Measurements from ENCODE around the gene NXT1.
"Not testable (repeated sequence)": the region's sequence is repeated elsewhere in the genome, so short reads cannot be mapped to it uniquely, and the experiment has no call there.

The NXT1 gene

DNA sequence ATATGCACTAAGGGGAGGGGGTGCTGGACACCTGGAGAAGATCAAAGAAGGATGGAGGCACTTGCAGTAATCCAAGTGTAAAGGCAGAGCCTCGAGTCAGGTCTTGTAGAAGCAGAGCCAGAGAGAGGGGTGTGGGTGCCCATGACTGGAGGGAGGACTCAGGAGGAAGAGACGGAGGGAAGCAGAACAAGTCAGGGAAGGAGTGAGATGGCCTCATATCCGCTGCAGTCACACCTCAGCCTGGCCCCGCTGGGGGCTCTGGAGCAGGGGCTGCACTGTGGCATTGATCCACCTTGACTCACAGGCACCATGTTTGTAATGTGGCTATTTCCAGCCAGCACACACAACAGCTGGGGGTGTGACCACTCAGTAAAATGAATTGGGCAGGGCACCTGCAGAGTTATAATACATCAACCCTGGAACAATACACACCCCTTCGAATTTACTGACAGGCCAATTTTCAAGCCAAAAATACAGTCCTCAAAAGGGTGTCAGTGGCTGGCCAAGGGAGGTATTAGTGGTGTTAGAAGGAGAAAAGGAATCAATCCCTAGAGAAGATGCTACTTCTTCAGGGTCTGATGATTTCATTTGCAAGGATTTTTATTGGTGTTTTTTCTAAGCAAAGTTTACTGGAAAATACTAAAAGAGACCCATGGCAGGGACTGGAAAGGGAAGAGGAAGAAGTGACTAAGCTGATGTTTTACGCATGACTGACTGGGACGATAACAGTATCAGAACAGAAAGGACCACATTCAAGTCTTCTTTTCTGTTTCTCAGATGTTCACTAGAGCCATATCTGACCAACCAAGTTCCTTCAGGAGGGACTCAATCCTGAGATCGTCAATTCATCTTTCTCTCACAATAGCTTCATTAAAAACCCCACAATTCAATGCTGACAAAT lies 18.9 kb upstream of the NXT1 start:
- DNase-seq: no peak

DNA sequence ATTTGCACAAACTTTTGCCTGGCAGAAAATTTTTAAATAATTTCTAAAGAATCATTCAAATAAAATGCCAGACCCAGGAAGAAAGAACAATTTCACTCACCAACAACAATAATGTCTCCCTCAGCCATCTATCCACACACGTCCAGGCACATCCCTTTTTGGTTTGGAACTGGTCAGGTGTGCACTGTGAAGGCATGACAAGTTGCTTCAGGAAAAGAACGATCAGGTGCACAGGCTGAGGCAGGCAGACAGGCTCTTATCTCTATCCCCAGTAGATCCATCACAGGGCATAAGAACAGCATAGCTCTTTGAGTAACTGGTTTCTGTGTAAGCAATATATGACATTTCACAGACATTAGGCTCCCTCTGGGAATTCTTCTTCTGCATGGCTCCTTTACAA lies 18.1 kb upstream of the NXT1 start:
- no peak for DNase-seq

DNA sequence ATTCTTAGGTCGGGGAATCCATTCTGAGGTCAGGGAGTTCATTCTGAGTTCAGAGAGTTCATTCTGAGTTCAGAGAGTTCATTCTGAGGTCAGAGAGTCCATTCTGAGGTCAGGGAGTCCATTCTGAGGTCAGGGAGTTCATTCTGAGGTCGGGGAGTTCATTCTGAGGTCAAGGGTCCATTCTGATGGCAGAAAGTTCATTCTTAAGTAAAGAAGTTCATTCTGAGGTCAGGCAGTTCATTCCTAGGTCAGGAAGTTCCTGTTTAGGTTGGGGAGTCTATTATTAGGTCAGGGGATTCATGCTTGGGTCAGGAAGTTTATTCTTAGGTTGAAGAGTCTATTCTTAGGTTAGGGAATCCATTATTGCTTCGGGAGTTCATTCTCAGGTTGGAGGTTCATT lies 16.5 kb upstream of the NXT1 start:
- DNase-seq: no peak

DNA sequence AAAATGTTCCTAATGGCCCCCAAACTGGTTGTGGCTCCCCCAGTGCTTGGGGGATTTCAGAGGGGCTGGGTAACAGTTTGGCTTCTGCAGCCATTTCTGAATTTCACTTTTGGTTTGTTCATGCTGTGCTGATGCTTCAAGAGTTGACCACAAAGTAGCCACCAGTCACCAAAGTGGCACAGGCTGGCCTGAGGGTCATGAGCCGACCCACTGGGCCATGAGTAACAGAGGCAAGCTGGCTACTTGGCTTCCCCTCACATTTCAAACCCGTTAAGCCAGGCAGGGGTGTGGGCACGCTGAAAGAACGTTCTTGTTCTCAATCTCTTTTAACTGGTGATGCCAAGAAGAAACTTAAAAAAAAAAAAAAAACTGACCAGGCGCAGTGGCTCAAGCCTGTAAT lies 15.1 kb upstream of the NXT1 start:
- DNase-seq: no peak

DNA sequence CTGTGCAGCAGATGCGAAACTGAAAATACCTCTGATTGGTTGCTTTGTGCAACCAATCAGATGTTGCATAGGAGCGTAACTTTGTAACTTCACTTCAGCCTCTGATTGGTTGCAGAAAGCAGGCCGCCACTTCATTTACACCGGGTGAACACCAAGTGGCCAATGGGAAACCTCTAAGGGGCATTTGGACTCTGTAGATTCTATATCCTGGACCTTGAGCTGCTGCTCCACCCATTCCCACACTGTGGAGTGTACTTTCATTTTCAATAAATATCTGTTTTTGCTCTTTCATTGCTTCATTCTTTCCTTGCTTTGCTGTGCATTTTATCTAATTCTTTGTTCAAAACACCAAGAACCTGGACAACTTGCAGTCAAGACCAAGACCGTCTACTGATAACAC lies 14.1 kb upstream of the NXT1 start:
- no peak for DNase-seq

DNA sequence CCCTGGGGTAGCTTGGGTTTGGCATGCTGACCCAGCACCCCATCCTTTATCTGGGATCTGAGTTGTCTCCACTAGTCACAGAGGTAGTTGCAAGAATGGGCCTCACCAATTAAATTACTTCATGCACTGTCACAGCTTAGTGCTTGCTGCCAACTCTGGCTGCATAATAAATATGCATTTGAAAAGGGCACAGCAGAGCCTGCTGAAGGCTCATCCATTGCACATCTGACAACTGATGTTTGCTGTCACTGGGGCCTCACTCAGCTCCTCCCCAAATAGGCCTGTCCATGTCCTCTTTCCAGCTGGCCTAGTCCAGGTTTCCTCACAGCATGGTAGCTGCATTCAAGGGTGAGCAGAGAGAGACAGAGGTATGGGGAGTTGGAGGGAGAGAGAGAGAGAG lies 13.3 kb upstream of the NXT1 start:
- DNase-seq: no peak

DNA sequence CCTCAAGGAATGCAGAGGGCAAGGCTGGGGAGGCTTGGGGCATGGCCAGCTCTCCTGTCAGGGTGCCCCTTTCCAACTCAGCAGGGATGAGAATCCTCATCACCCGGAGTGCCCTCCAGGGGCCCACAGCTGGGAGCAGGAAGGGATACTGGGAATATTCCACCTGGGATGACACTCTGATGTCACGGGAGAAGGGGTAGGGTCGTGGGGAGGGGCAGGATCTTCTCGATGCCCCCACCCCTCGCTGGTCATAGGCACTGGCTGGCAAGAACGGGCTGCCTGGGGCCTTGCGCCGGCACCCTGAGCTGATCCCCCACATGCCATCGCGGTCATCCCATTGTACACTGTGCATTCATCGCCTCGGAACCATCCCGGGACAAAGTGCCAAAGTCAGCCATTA lies 10.6 kb upstream of the NXT1 start:
- DNase-seq: no peak

DNA sequence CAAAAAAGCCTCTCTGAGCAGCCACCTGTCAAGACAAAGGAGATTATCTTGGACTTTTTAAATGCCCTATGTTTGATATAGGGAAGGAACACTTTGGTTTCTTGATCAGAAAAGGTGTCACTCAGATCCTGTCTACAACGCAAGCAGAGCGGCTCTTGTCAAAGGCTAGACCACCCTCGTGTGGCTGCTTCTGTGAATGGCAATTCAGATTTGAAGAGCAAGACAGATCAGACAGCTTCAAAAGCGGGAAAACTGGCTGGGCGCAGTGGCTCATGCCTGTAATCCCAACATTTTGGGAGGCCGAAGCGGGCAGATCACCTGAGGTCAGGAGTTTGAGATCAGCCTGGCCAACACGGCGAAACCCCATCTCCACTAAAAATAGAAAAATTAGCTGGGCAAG lies 10.1 kb upstream of the NXT1 start:
- no peak for DNase-seq

DNA sequence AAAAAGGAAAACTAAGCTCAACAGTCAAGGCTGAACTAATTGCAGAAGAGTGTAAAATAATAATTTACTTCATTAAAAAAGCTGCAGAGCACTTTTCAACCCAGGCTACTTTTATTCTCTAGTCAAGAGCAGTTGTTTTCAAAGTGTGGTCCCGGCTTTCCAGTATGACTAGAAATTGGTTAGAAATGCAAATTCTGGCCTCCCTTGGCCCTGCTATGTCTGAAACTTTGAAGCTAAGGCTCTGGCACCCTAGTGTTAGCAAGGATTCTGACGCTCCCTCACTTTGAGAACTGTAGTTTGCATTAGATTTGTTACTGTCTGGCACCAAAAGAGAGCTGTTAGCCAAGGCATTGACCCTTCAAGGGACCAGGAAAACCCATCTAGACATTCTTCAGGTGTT lies 9.5 kb upstream of the NXT1 start:
- no peak for DNase-seq

DNA sequence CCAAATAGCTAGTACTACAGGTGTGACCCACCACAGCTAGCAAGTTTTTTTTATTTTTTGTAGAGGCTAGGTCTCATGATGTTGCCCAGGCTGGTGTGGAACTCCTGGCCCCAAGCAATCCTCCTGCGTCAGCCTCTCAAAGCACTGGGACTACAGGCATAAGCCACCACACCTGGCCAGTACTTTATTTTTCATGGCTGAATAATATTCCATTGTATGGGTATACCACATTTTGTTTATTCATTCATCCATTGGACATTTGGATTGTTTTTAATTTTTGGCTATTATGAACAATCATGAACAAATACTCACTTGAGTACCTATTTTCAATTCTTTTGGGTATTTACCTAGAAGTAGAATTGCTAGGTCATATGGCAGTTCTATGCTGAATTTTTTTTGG lies 7.0 kb upstream of the NXT1 start:
- no peak for DNase-seq

DNA sequence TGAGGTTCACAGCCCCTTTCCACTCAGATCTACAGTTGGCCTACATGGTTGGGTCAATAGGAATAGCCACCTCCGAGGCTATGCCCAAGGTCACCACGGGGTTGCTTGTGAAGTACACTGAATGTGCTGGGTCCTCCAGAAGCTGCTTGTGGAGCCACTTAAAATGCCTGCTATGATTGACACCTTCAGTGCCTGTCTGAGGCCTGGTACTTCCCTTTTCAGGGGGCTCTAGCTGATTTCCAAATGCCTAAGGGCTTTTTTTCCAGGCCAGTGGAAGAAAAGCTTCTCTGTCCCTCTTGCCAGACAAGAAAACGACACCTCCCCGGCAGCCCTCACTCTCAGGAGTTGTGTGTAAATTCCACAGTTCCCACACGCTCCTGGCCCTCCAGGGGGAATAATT lies 6.3 kb upstream of the NXT1 start:
- DNase-seq: no peak

DNA sequence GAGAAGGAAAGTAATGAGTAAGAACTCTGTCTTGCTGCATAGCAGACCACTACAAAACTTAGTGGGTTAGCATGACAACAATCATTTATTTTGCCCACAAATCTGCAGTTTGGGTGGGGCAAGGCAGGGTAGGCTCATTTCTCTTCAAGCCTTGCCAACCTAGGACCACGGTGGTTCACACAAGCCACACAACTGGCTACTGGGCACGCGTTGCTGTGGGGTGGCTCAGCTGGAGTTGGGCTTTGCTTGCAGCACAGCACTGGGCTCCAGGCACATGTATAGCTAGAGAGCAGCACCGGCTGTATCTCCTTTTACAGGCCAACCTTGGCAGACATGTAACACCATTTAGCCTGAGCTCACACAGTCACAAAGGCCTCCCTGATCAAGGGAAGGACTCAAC lies 4.6 kb upstream of the NXT1 start:
- no peak for DNase-seq

DNA sequence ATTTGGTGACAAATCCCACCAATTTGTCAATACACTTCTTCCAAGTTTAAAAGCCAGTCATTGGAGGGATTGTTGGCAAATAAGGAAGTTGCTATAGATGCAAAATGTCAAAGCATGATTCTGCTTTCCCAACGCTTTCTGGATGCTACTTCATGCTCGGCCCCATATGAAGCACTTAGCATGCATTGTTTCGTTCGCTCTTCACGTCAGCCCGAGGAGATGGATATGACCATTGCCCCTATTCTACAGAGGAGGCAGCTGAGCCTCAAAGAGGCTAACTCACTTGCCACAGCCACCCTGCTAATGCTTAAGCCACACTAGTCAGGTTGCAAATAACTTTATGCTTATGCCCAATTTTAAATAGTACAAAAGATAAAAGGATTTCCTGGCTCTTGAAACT lies 2.8 kb upstream of the NXT1 start:
- DNase-seq: no peak

DNA sequence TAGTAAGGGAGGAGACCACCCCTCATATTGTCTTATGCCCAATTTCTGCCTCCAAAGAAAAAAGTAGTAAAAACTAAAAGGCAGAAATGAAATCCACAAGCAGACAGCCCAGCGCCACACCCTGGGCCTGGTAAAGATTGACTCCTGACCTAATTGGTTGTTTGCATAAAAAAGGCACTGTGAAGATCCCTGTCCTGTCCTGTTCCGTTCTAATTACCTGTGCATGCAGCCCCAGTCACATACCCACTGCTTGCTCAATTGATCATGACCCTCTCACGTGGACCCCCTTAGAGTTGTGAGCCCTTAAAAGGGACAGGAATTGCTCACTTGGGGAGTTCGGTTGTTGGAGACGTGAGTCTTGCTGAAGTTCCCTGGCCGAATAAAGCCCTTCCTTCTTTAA lies 2.1 kb upstream of the NXT1 start:
- not testable (repeated sequence) for DNase-seq

DNA sequence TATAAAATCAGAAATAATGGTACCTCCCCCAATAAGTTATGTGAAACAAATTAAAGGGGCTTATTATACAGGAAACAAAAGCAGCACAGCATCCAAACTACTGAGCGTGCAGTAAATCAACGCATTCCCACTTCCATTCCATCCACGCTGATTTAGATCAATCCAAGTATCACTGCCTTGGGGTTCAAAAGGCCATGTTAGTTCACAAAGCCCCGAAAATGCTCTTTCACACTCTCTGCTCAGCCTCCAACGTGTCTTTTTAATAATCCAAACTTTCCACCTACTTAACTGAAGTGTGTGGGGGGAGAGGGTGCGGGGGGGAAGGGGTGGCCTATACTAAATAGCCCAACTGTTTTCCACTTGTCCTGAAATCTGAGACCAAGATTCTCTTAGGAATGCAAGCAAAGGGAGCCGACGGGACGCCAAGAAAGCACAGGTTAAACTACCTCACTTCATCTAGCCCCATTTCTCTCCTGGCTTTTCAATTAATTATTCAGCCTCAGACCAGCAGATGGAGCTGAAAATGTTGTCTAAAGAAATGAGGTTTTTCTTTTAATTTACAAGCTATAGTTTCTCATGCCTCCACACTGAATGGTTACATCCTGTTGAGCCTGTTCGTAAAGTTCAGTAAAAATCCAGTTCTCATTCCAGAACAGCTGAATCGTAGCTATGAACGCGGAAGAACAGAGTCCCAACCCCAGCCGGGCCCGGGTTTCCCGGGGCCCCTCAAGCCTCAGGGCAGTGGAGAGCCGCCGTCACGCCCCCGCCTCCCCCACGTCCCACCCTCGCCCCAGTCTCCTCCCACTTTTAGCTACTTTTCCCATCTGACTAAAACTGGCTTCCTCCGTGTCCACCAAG lies 1.0 kb upstream of the NXT1 start:
- peak; percentile 73 for DNase-seq

DNA sequence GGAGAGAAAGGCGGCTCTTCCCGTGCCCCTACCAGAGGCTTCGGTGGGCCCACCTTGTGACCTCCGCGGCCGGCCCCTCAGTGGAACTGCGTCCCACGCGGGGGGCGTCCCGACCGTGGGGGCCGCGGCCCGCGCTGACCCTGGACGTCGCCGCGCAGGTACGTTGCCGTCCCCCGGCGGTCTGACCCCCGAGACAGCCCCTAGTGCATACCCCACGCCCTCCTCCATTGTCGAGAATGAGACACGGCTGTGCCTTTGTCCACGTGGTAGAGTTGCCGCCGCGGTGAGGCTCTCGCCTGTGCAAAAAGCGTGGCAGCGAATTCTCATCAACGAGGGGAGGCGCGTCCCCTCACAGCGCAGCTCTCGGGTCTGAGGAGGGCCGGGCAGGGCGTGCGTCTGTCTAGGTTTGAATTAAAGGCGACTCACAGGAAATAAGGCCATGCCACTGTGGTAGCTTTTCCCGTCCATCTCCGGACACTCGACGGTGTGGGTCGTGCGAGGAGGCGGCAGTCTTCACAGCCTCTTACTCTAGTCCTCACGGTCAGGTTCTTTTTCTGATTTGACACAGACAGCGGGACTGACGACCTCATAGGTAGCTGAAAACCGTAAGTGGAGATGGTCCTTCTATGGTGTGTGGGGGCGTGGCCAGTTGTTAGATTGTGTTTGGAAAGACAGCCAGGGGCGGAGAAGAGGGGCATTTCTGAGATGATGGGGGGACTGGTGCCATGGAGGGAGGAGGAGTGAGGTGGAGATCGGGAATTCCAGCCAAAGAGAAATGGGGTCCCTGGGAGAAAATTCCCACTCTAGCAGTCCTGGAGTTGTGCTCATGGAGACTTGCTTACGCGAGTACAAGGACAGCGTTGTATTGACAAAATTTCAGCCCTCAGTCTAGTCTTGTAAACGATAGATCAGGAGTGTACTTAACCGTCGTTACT lies 580 bp downstream of the NXT1 start:
- DNase-seq: peak; percentile 66

DNA sequence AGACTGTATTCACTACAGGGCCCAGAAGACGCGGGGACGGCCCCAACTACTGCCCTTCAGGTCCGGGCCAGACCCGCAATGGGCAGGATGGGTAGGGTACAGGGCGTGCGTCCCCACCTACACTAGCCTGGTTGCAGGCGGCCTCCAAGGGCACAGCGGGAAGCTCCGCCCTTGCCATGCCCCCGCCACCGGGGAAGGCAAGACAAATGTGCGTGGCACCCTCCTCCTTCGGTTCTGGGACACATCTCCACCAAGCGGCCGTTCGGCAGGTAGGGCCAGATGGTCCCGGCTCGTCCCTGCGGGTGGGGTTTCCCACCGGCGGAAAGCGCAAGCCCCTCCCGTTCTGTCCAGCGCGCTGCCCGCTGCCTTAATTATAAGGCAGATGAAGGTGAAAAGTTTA lies 5.6 kb downstream of the NXT1 start:
- no peak for DNase-seq

DNA sequence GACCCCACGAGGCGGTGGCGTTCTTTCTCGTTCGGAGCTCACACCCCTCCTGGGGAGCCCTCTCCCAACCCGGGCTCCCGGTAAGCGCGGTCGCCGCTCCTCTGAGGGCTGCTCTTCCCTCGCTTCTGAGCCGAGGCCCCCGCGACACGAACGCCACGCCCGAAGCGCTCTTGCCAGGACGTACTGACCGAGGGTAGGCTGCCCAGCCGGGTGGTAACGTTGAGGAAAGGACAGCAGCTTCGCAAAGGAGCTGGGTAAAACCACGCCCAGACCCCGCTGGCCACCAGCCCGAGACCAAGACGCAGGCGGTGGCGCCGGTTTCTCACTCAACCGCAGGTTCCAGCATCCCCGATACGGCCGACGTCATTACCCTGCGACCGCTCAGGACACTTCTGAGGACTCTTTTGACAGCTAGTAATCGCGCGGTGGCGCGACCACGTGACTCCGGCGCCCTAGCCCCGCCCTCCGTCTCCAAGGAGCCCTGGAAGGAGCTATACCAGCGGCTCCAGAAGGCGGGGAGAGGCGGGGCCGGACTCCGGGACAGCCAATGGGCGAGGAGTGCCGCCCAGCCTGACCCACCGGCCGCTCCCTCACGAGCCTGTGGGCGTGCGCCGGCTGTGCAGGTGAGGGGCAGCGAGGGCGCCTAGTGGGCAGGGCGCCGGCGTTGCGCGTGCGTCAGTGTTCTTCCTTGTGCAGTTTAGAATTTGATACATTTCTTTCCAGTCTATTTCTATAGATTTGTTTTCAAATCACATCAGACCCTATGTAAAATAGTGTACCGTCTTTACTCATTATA lies 7.4 kb downstream of the NXT1 start:
- DNase-seq: peak; percentile 100

DNA sequence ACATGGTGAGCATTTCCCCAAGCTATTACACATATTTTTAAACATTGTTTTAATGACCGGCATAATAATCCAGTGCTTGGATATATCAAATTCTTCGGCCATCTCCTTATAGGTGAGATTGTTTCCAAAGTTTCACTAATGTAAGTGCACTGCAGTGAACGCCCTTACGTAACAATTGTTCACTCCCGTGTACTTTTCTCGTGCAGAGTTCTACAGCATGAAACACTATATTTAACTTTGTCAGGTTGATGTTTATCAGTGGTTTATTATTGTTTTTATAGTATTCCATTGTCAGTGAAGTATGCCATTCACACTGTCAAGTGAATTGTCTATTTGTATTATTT lies 7.9 kb downstream of the NXT1 start:
- DNase-seq: no peak

DNA sequence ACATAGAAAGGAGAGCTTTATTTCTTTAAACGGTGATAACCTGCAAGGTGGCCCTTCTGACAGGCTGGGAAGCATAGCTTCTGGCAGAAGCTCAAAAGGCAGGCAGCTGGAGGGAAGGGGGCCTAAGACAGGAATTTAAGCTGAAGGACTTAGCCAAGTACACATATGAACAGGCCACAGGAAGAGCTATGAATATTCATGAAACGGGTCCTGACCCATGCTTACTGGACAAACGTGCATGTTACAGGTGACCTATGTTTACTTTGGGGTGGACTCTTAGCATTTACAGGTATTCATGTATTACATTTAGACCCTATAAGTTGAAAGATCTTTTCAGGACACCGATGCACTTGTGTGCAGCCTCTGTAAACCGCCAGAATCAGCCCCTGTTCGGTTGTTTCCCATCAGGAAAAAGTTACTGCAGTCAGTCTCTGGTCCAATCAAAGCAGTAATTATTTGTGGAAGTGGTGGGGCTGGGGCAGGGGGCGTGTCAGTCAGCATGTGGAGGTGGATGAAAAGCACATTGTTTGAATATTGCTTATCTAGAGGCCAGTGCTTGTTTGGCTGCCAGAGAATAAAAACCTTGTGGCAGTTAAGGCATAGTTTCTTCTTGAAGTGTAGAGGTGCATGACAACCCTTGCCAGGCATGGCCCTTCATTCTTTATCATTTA lies 8.5 kb downstream of the NXT1 start:
- no peak for DNase-seq

DNA sequence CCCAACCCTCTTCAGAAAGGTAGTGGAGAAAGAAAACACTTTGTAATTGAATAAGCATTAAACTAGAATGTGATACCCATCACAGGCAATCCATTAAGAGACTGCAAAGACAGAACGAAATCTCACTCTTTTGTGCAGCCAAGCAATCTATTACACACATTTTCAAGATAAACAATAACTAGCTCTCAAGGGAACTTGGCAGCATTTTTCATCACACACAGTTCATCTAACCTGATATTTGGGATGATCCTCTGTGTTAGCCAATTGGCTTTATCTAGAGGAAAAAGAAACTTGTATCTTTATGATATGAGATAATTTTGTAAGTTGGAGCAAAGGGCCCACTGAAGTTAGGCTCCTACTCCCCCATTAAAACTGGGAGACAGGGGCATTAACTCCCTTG lies 9.9 kb downstream of the NXT1 start:
- DNase-seq: no peak

DNA sequence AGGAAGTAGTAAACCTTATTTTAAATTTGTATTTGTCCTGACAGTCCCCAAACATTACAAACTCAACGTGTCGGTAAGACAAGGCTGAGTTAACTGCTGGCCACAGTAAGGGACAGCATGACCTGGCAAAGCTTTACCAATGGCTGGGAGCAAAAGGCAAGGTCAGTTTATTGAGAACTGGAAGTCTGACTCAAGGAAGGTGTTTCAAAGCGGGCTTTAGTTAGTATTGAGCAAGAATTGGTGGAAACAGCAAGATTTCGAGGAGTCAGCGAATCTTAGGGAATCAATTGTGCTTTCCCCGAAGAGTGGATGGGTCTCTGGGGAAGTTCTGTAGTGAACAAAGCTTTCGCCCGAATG lies 10.5 kb downstream of the NXT1 start:
- DNase-seq: no peak

Measured in stimulated activated CD4-positive, alpha-beta T cell treated with anti-CD3 and anti-CD28 coated beads, Interleukin-4, amount 100 ng/mL, for 1 hour (primary cell).